Thyroid gland (tissue), 4 donors: Measurements from ENCODE around the gene SLC8A2. TPM values are rescaled to one million over a fixed set of nuclear protein-coding genes. Genes with fewer than 3 reads are reported as not detected.

Source experiments
- DNase-seq, 2 donors: peaks; one replicate each; pipeline ENCODE4 v3.0.0-alpha.2; 2019
- H3K27ac ChIP-seq, 3 donors: fragments of 200-600 bp; sonication (generic); 1 replicate in 2 of 3; 2 replicates in 1 of 3; pipeline ENCODE4 v1.5.1; 2016 to 2019; ENCODE audit warnings: mild to moderate bottlenecking in 1 of 3, moderate library complexity in 1 of 3
- H3K27me3 ChIP-seq: fragments of 200-600 bp; sonication (generic); one replicate; pipeline ENCODE4 v1.5.1; 2019
- H3K36me3 ChIP-seq, 2 donors: fragments of 200-600 bp; sonication (generic); one replicate each; pipeline ENCODE4 v1.5.1; 2016 to 2019
- H3K4me1 ChIP-seq, 2 donors: fragments of 200-600 bp; sonication (generic); one replicate each; pipeline ENCODE4 v1.5.1; 2017 to 2019
- H3K4me3 ChIP-seq, 3 donors: fragments of 200-600 bp; sonication (generic); replicated peaks in 1 of 3; 1 replicate in 2 of 3; 2 replicates in 1 of 3; pipeline ENCODE4 v1.5.1; 2016; ENCODE audit warnings: mild to moderate bottlenecking in 1 of 3
- H3K9me3 ChIP-seq: fragments of 200-600 bp; sonication (generic); one replicate; pipeline ENCODE4 v1.5.1; 2017
- CTCF ChIP-seq, 6 experiments: fragments of 200-600 bp in 3 of 6; fragments of 450-650 bp in 3 of 6; sonication (generic) in 3 of 6; IDR thresholded peaks; one replicate each; pipeline ENCODE4 v1.5.1; 2016 to 2019; ENCODE audit warnings: antibody characterized with exemption in 6 of 6, mild to moderate bottlenecking in 2 of 6, inconsistent platforms in 1 of 6, moderate library complexity in 1 of 6
- POLR2A ChIP-seq, 2 donors: fragments of 450-650 bp; IDR thresholded peaks; one replicate each; pipeline ENCODE4 v1.6.1; 2017; ENCODE audit warnings: antibody characterized with exemption in 2 of 2, mild to moderate bottlenecking in 2 of 2, moderate library complexity in 1 of 2
- WGBS, 2 donors: methylation state at CpG; one replicate each; pipeline ENCODE4 v1.1.5; 2017; 5-methylcytosine and 5-hydroxymethylcytosine counted together
- intact Hi-C: fragments of 100-400 bp; cut with DNase I; formaldehyde crosslinking; loops from one replicate; pipeline ENCODE4 v1.15.1; 2023
- total RNA-seq, 4 donors: library from RNA; depleted of rRNA; stranded (reverse); fragments of >200 nt; gene quantifications; one replicate each; pipeline ENCODE4 v1.2.3, GENCODE V29; 2016

SLC8A2 gene
- total RNA-seq, 4 donors from 2014 or later = 0.29 to 0.59 TPM; not detected in 2

GRCh38 chr19:47419030-47419783 is 52.5 kb downstream of the SLC8A2 start, which contains the start of gene MEIS3:
TSS of gene MEIS3 (minus strand) at chr19:47419527. CDS start at chr19:47419081, 446 bp downstream.
- Histone ChIP-seq H3K9me3 (no peaks in the 10 kb centered on the region), H3K36me3 (no peaks in the 10 kb centered on the region), H3K4me3 (peak within 1 kb of the TSS in 1 of 3 donors; percentile 16), H3K27me3 (peaks cover 14% of the 10 kb centered on the region), H3K27ac (no peak within 1 kb of the TSS), H3K4me1 (no peaks in the 10 kb centered on the region)
- no peak for DNase-seq
- TF ChIP-seq POLR2A (IDR thresholded peaks at IDR 0.05) = no peak
- no peak for TF ChIP-seq CTCF (IDR thresholded peaks at IDR 0.05)
- 3 to 5% methylated on average over 12 to 14 of the region's 70 CpGs for WGBS, 2 donors
- intact Hi-C loops = no loop called here

- Histone ChIP-seq H3K27ac (no peak overlapping the region), H3K9me3 (no peaks in the 10 kb centered on the region), H3K4me3 (peak overlapping the region in 1 of 3 donors; percentile 16), H3K4me1 (no peaks in the 10 kb centered on the region), H3K27me3 (peaks cover 14% of the 10 kb centered on the region), H3K36me3 (no peaks in the 10 kb centered on the region)
- intact Hi-C loops = no loop called here
- no peak for DNase-seq
- TF ChIP-seq CTCF (IDR thresholded peaks at IDR 0.05) = no peak
- TF ChIP-seq POLR2A (IDR thresholded peaks at IDR 0.05) = no peak
- WGBS, 2 donors = 1 to 2% methylated on average over 9 of the region's 9 CpGs
Measured at GRCh38 chr19:47418692-47419029, 53.0 kb downstream of the SLC8A2 start.

- DNase-seq = no peak
- TF ChIP-seq CTCF (IDR thresholded peaks at IDR 0.05) (no peak), POLR2A (IDR thresholded peaks at IDR 0.05) (no peak)
- Histone ChIP-seq H3K36me3 (no peaks in the 10 kb centered on the region), H3K27ac (no peak overlapping the region), H3K9me3 (no peaks in the 10 kb centered on the region), H3K4me1 (no peaks in the 10 kb centered on the region), H3K4me3 (no peak overlapping the region), H3K27me3 (peaks cover 14% of the 10 kb centered on the region)
- WGBS, 2 donors = 4 to 11% methylated on average over 30 to 33 of the region's 34 CpGs
- intact Hi-C loops = no loop called here
Measured at GRCh38 chr19:47417746-47418691, 53.7 kb downstream of the SLC8A2 start.

GRCh38 chr19:47417107-47417745 is 54.5 kb downstream of the SLC8A2 start:
- Histone ChIP-seq H3K4me3 (no peak overlapping the region), H3K4me1 (no peaks in the 10 kb centered on the region), H3K36me3 (no peaks in the 10 kb centered on the region), H3K9me3 (no peaks in the 10 kb centered on the region), H3K27ac (no peak overlapping the region), H3K27me3 (peaks cover 14% of the 10 kb centered on the region)
- intact Hi-C loops = no loop called here
- TF ChIP-seq CTCF (IDR thresholded peaks at IDR 0.05) (no peak), POLR2A (IDR thresholded peaks at IDR 0.05) (no peak)
- no peak for DNase-seq
- 9 to 33% methylated on average over 17 to 18 of the region's 18 CpGs for WGBS, 2 donors
